Endothelial cell of umbilical vein (primary cell): ENCODE results near the gene ABCF2. TPM values are rescaled to one million over a fixed set of nuclear protein-coding genes. Genes with fewer than 3 reads are reported as not detected.

ENCODE experiments used
- BruUV-seq: library from RNA; stranded (reverse); fragments of 400-500 nt; replicated peaks from 2 replicates; lab custom pipeline; 2021; lab: Mats Ljungman, UMichigan
- CTCF ChIA-PET: fragments of 300-600, 350-600 bp; sonication (Branson Sonifier 250); formaldehyde crosslinking; loops from one replicate; lab custom pipeline; 2021; ENCODE audit warnings: antibody characterized with exemption, inconsistent platforms; lab: Charles Lee
- POLR2A ChIA-PET: fragments of 300-600, 350-600 bp; sonication (Branson Sonifier 250); formaldehyde crosslinking; loops from one replicate; lab custom pipeline; 2021; ENCODE audit warnings: antibody characterized with exemption, inconsistent platforms; lab: Charles Lee
- DNase-seq: peaks from one replicate; pipeline ENCODE4 v3.0.0-alpha.2; 2011; ENCODE audit warnings: low read depth, low spot score
- FAIRE-seq: peaks from 2 replicates; lab custom pipeline; 2011; peaks lifted over from hg19 to GRCh38; lab: Jason Lieb, UNC
- H2AFZ ChIP-seq: 2 replicates; pipeline ENCODE4 v1.6.0; 2012; ENCODE audit warnings: low read depth, low read length, control low read depth, inconsistent platforms
- H3K27ac ChIP-seq: 2 replicates; pipeline ENCODE4 v1.5.1; 2011; ENCODE audit warnings: low read depth, mild to moderate bottlenecking, control low read depth, low read length, moderate library complexity; ENCODE audit not compliant: insufficient read depth
- H3K27me3 ChIP-seq, 2 experiments: 2 replicates each; pipeline versions ENCODE4 v1.6.0 to v1.6.1; 2011; ENCODE audit warnings: low read length in 2 of 2, mixed read lengths in 1 of 2; ENCODE audit not compliant: control insufficient read depth in 2 of 2, insufficient read depth in 2 of 2
- H3K36me3 ChIP-seq, 2 experiments: 2 replicates in 1 of 2; 3 replicates in 1 of 2; pipeline ENCODE4 v1.5.1; 2011; ENCODE audit warnings: low read length in 2 of 2, mild to moderate bottlenecking in 1 of 2, moderate library complexity in 1 of 2; ENCODE audit not compliant: control insufficient read depth in 2 of 2, insufficient read depth in 2 of 2; ENCODE audit errors: extremely low read depth in 1 of 2
- H3K4me1 ChIP-seq: 3 replicates; pipeline ENCODE4 v1.5.1; 2011; ENCODE audit warnings: mild to moderate bottlenecking, low read length; ENCODE audit not compliant: control insufficient read depth, insufficient read depth; ENCODE audit errors: extremely low read depth
- H3K4me2 ChIP-seq: 2 replicates; pipeline ENCODE4 v1.6.1; 2011; ENCODE audit warnings: low read length, control low read depth, mixed read lengths; ENCODE audit not compliant: insufficient read depth
- H3K4me3 ChIP-seq, 3 experiments: fragments of 200-600 bp in 1 of 3; sonication (generic), shearing (Covaris generic) in 1 of 3; replicated peaks in 1 of 3; 2 replicates each; pipeline ENCODE4 v1.5.1; 2011 to 2016; ENCODE audit warnings: control low read depth in 3 of 3, low read length in 3 of 3, mild to moderate bottlenecking in 2 of 3, inconsistent platforms in 1 of 3, low read depth in 1 of 3, moderate library complexity in 1 of 3; ENCODE audit not compliant: insufficient read depth in 1 of 3
- H3K79me2 ChIP-seq: 2 replicates; pipeline ENCODE4 v1.6.0; 2012; ENCODE audit warnings: low read length, inconsistent platforms; ENCODE audit not compliant: control insufficient read depth, insufficient read depth
- H3K9ac ChIP-seq: replicated peaks from 2 replicates; pipeline ENCODE3; 2011; ENCODE audit warnings: low read length, control low read depth; ENCODE audit not compliant: insufficient read depth; ENCODE audit errors: extremely low read depth
- H3K9me1 ChIP-seq: replicated peaks from 3 replicates; pipeline ENCODE4 v1.6.0; 2011; ENCODE audit warnings: mild to moderate bottlenecking, low read length; ENCODE audit not compliant: control insufficient read depth, insufficient read depth; ENCODE audit errors: extremely low read depth
- H3K9me3 ChIP-seq: replicated peaks from 2 replicates; pipeline ENCODE4 v1.5.1; 2012; ENCODE audit warnings: low read length, inconsistent platforms; ENCODE audit not compliant: control insufficient read depth, insufficient read depth
- H4K20me1 ChIP-seq: replicated peaks from 2 replicates; pipeline ENCODE3; 2011; ENCODE audit warnings: mild to moderate bottlenecking, low read length; ENCODE audit not compliant: control insufficient read depth, insufficient read depth; ENCODE audit errors: extremely low read depth
- GATA2 ChIP-seq: IDR thresholded peaks from 2 replicates; pipeline ENCODE4 v1.7.0; 2011; ENCODE audit warnings: low read depth, mild to moderate bottlenecking, moderate library complexity, mixed read lengths, low read length; ENCODE audit not compliant: insufficient read length, insufficient read depth
- JUN ChIP-seq: IDR thresholded peaks from 2 replicates; pipeline ENCODE4 v1.6.1; 2011; ENCODE audit warnings: borderline replicate concordance, low read depth; ENCODE audit not compliant: insufficient read length, insufficient read depth
- MYC ChIP-seq: IDR thresholded peaks from one replicate; pipeline ENCODE4 v1.6.1; 2011; ENCODE audit warnings: mild to moderate bottlenecking, low read depth, low read length
- POLR2A ChIP-seq: IDR thresholded peaks from 2 replicates; pipeline ENCODE4 v1.6.1; 2012; ENCODE audit warnings: low read depth, mild to moderate bottlenecking, control low read depth, low read length
- POLR2AphosphoS5 ChIP-seq: IDR thresholded peaks from 2 replicates; pipeline ENCODE4 v1.6.1; 2012; ENCODE audit warnings: low read depth, mild to moderate bottlenecking, control low read depth, low read length, moderate library complexity; ENCODE audit not compliant: insufficient read depth
- dilution Hi-C: fragments of 300-500 bp; cut with MboI; formaldehyde crosslinking; loops from one replicate; pipeline ENCODE4 v1.15.0; 2019; ENCODE audit warnings: low sequenced_read_pairs; ENCODE audit not compliant: extremely low pct_ligation_motif_present
- intact Hi-C: fragments of 100-400 bp; cut with micrococcal nuclease; formaldehyde crosslinking; loops from one replicate; pipeline ENCODE4 v1.10.0; 2022
- polyA plus RNA-seq, 4 experiments: library from polyadenylated mRNA; depleted of rRNA in 3 of 4; stranded (reverse) in 3 of 4; unstranded in 1 of 4; fragments of >200 nt; gene quantifications; 2 replicates each; pipeline versions ENCODE4 v1.2.1 to v1.2.3, GENCODE V29; 2011 to 2012; ENCODE audit warnings: missing spikeins in 1 of 4
- total RNA-seq: library from RNA; stranded (reverse); gene quantifications from 2 replicates; pipeline ENCODE4 v1.2.3, GENCODE V29; 2021

The ABCF2 gene
- total and polyA plus RNA-seq, 2 donors (not counting 3 experiments of a cell fraction or from before 2014, with no cell fraction given) = 45.3 to 61.6 TPM

GRCh38 chr7:151241755-151242096, 14.7 kb upstream of the ABCF2 start:
- no peak overlapping the region for H2AFZ ChIP-seq
- peaks cover 0 to 6% of the 10 kb centered on the region in 2 experiments for H3K27me3 ChIP-seq
- no peak for DNase-seq
- ChIA-PET CTCF (interaction anchor here (0.6 kb wide), 1 partner anchor 20 kb away, joined by 3 read pairs; no protein-coding TSS in a partner anchor), POLR2A (no interaction called here)
- peaks cover 0 to 20% of the 10 kb centered on the region in 2 experiments for H3K36me3 ChIP-seq
- no peaks in the 10 kb centered on the region for H3K9me3 ChIP-seq
- no peak overlapping the region for H3K27ac ChIP-seq
- no peak for FAIRE-seq
- peaks cover 5% of the 10 kb centered on the region for H3K4me1 ChIP-seq
- TF ChIP-seq POLR2AphosphoS5 = peak; percentile 12
- TF ChIP-seq POLR2A = no peak
- TF ChIP-seq JUN = no peak
- no peak overlapping the region for H3K9ac ChIP-seq
- intact Hi-C loops (no loop called here), dilution Hi-C loops (no loop called here)
- H3K4me2 ChIP-seq = no peak overlapping the region
- no peak overlapping the region for H3K4me3 ChIP-seq
- no peaks in the 10 kb centered on the region for H4K20me1 ChIP-seq
- no TSS peak for BruUV-seq
- H3K79me2 ChIP-seq = no peaks in the 10 kb centered on the region
- H3K9me1 ChIP-seq = no peaks in the 10 kb centered on the region

DNA sequence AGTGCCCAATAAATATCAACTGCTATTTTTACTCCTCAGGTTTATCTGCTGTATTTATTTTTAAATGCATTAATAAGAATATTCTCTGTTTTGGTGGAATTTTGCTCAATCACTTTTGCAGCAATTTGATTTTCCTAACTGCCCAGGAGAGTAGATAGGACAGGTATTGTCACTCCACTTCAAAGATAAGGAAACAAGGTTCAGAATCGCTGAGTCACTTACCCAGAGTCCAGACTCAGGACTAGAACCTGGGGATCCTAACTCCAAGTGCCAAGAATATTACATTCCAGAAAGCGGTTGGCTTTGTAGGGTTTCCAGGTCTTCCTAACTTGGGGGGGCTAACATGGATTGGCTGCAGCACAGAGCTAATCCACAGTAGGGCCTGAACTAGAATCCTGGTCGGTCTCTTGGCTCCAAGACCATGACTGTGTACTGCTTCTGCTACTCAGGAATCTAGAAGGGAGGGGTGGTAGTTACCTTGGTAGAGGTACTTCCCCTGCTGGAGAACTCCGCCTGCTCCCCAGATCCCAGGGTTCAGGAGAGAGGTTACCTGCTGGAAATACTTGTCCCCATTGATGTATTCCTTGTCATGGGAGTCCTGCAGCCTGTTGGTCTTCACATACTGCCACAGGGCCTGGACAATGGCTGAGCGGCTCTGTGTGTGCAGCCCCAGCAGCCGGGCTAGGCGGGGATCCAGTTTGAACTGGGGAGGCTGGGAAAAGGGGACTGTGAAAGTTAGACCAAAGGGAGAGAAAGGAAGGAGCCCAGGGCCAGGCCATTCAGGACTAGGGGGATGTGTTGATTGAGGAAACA, 14.1 kb upstream of the ABCF2 start:
- no peak overlapping the region for H3K4me2 ChIP-seq
- no peak overlapping the region for H2AFZ ChIP-seq
- no peaks in the 10 kb centered on the region for H3K9me3 ChIP-seq
- DNase-seq (no peak), FAIRE-seq (no peak)
- H3K4me1 ChIP-seq = peaks cover 5% of the 10 kb centered on the region
- BruUV-seq = no TSS peak
- H4K20me1 ChIP-seq = no peaks in the 10 kb centered on the region
- no peak overlapping the region for H3K9ac ChIP-seq
- no peak for TF ChIP-seq MYC
- TF ChIP-seq GATA2 = no peak
- ChIA-PET CTCF (no interaction called here), POLR2A (no interaction called here)
- dilution Hi-C loops = no loop called here
- no peak overlapping the region for H3K4me3 ChIP-seq
- H3K79me2 ChIP-seq = peaks cover 3% of the 10 kb centered on the region
- no peak overlapping the region for H3K27ac ChIP-seq
- peaks cover 0 to 6% of the 10 kb centered on the region in 2 experiments for H3K27me3 ChIP-seq
- H3K36me3 ChIP-seq = peaks cover 0 to 26% of the 10 kb centered on the region in 2 experiments
- intact Hi-C loops = no loop called here
- H3K9me1 ChIP-seq = no peaks in the 10 kb centered on the region
